AG04449 (cell line): Measurements from ENCODE around the gene TMEM8B.

ENCODE experiments used
- CTCF ChIA-PET: fragments of 350-600 bp; formaldehyde crosslinking; extraction: SDS; loops from one replicate; lab custom pipeline; 2021; ENCODE audit warnings: antibody characterized with exemption; lab: Yijun Ruan, JAX
- POLR2A ChIA-PET: fragments of 400-600, 350-600 bp; formaldehyde crosslinking; extraction: SDS; loops from one replicate; lab custom pipeline; 2020; ENCODE audit warnings: antibody characterized with exemption, inconsistent platforms; lab: Yijun Ruan, JAX
- DNase-seq: peaks from one replicate; pipeline ENCODE4 v3.0.0-alpha.2; 2010; ENCODE audit warnings: low read depth, low spot score
- H3K4me3 ChIP-seq: 2 replicates; pipeline ENCODE4 v1.5.1; 2011; ENCODE audit warnings: low read depth, mild to moderate bottlenecking, control low read depth, low read length
- CTCF ChIP-seq: IDR thresholded peaks from one replicate; pipeline ENCODE4 v1.5.1; 2011; ENCODE audit warnings: mild to moderate bottlenecking, moderate library complexity, low read length, control low read depth, inconsistent platforms; ENCODE audit not compliant: insufficient read depth; ENCODE audit errors: missing control alignments

The TMEM8B gene

GRCh38 chr9:35813434-35814105, 15.5 kb upstream of the TMEM8B start:
- CTCF ChIA-PET = interaction anchor here (0.8 to 17.0 kb wide), 21 partner anchors 9 to 196 kb away, joined by 3 to 201 read pairs (median 6); partner anchors contain the start of genes CCDC107, HRCT1, NPR2 and RMRP
- DNase-seq = no peak
- TF ChIP-seq CTCF = peak; percentile 42
- POLR2A ChIA-PET = interaction anchor here (1.2 to 1.4 kb wide), 2 partner anchors 86 kb away, joined by 3 to 4 read pairs; no protein-coding TSS in a partner anchor
- H3K4me3 ChIP-seq = no peak overlapping the region

- DNase-seq = no peak
- ChIA-PET CTCF (interaction anchor here (0.6 to 17.0 kb wide), 23 partner anchors 10 to 218 kb away, joined by 3 to 201 read pairs (median 3); partner anchors contain the start of genes CCDC107, HRCT1, NPR2 and RMRP), POLR2A (interaction anchor here (0.6 to 1.2 kb wide), 3 partner anchors 16 to 144 kb away, joined by 3 to 5 read pairs (median 4); no protein-coding TSS in a partner anchor)
- TF ChIP-seq CTCF = peak; percentile 57
- H3K4me3 ChIP-seq = peak overlapping the region; percentile 87
Observed at GRCh38 chr9:35814106-35814840, 14.8 kb upstream of the TMEM8B start.

- DNase-seq = peak; percentile 94
- CTCF ChIA-PET = interaction anchor here (0.6 to 17.0 kb wide), 18 partner anchors 9 to 217 kb away, joined by 3 to 201 read pairs (median 4); partner anchors contain the start of genes CCDC107, HRCT1, NPR2 and RMRP
- no peak for TF ChIP-seq CTCF
- POLR2A ChIA-PET = interaction anchor here (1.1 to 1.2 kb wide), 2 partner anchors 16 to 87 kb away, joined by 4 to 5 read pairs; no protein-coding TSS in a partner anchor
- H3K4me3 ChIP-seq = peak within 1 kb of the TSS; percentile 87
Observed at GRCh38 chr9:35814841-35815543, 14.0 kb upstream of the TMEM8B start, which contains the start of gene HINT2. TSS of gene HINT2 (minus strand) at chr9:35815042. CDS start at chr9:35814979, 63 bp downstream.

GRCh38 chr9:35816708-35817107, 12.3 kb upstream of the TMEM8B start:
- no peak for DNase-seq
- no peak overlapping the region for H3K4me3 ChIP-seq
- CTCF ChIA-PET = interaction anchor here (1.0 kb wide), 1 partner anchor 9 kb away, joined by 3 read pairs; no protein-coding TSS in a partner anchor

GRCh38 chr9:35818341-35818740, 10.7 kb upstream of the TMEM8B start:
- ChIA-PET CTCF (no interaction called here), POLR2A (no interaction called here)
- no peak for TF ChIP-seq CTCF
- DNase-seq = no peak
- no peak overlapping the region for H3K4me3 ChIP-seq

More at GRCh38 chr9:35816708-35817107, 12.3 kb upstream of the TMEM8B start:
- POLR2A ChIA-PET = no interaction called here
- no peak for TF ChIP-seq CTCF
